Stimulated activated CD8-positive, alpha-beta memory T cell treated with anti-CD3 and anti-CD28 coated beads, Interleukin-7, amount 100 ng/mL, for 48 hours (primary cell): ENCODE data around the gene CCDC171.

Source experiments
- DNase-seq, 2 donors: peaks; one replicate each; pipeline ENCODE4 v3.0.0-alpha.2; 2020; ENCODE audit warnings: low read depth in 1 of 2; ENCODE audit errors: extremely low read depth in 1 of 2

Gene CCDC171

GRCh38 chr9:15856591-15856990 is 303.7 kb downstream of the CCDC171 start:
- no peak for DNase-seq

DNA sequence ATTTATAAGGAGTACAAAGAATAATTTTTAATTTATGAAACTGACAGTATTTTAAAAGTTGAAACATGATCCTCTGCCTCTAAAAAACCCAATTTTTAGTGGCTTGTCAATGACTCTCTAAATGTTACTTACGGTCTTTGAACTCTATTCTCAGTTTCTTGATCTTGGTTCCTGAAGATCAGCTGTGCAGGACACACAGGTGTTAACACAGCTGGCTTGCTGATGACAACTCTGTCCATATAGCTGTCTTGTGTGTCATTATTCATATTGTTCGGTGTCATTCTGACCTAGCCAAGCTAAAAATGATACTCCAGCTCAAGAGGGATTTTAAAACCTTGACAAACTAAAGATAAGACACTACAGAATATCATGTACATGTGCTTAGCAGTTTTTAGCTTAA is 314.5 kb downstream of the CCDC171 start:
- no peak for DNase-seq

- no peak for DNase-seq
Measured at GRCh38 chr9:15867988-15868387, 315.1 kb downstream of the CCDC171 start.

DNA sequence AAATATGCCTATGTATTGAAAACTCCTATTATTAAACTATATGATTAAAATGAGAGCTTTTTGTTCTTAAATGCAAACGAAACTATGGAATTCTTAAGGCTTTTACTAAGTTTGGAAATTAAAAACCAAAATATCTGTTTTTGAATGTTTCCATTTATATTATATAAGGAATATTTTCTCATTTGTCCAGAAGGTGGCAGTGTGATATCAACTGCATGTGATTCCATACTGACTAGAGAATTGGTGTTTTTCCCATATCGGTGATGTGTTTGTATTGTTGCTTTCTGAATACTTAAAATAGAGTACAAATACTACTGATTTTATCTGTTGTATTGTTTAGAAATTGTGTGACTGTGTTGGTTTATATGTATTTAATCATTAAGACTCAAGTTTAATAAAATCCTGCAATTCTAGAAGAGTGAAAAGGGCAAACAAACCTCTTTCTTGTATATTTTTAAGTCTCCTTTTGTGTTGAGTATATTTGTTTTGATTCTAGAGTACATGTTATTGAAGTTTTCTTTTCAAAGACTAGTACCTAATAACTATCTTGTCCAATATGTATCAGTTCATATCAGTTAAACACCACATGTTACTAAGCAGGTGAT is 320.8 kb downstream of the CCDC171 start:
- no peak for DNase-seq

DNA sequence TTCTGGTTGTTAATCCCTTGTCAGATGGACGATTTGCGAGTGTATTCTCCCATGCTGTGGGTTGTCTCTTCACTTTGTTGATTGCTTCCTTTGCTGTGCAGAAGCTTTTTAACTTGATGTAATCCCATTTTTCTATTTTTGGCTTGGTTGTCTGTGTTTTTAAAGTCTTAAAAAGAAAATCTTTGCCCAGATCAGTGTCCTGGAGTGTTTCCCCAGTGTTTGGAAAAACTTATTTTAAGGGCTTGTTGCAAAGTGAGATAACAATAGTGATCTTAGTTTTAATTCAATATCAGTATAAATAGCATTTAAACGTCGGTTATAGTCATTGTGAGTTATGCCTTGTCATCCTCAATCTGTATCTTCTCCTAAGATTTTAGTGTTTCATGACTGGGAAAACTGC is 329.5 kb downstream of the CCDC171 start:
- no peak for DNase-seq

DNA sequence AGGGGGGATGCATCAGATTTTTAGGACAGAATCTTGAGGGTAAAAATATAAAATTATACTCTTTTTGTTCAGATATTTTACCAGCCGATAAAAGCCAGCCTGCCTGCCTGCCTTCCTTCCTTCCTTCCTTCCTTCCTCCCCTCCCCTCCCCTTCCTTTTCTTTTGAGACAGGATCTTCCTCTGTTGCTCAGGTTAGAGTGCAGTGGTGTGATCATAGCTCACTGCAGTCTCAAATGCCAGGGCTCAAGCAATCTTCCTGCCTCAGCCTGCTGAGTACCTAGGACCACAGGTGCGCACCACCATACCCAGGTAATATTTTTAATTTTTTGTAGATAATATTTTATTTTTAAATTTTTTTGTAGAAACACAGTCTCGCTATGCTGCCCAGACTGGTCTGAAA is 330.0 kb downstream of the CCDC171 start:
- DNase-seq: no peak

DNA sequence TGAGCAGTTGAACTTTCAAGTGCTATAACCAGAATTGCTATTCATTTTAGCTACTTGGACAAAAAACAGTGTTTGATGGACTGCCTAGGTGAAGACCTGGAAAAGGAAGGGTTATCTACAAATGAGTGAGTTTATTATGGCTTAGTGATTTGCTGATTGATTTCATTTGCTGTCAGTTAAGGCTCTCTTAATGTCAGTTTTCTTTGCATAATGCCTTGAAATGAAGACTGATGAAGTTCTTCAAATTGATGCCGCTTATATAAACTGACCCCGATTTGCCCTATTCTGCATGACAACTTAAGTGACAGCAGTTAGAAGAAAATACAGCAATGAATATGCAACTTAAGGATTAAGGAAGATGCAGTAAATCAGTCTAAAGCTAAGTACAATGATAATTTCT is 332.6 kb downstream of the CCDC171 start:
- DNase-seq: no peak

GRCh38 chr9:15889555-15889954 is 336.7 kb downstream of the CCDC171 start:
- no peak for DNase-seq

DNA sequence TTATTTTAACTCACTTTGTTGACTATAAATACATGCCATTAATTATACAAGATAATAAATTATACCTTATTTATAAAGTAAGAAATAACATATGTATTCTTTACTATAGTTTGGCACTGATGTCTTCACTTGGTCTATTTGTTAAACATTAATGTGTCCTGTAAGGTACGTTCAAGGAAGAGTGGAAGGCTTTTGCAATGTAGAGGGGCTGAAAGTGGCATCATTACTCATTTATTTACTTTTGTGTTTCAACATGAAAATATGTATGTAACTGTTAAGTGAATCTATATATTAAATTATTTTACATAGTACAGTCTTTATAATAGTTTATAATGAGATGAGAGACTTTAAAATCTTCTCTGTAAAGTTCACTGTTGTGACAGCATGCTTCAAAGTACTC is 348.7 kb downstream of the CCDC171 start:
- DNase-seq: no peak

DNA sequence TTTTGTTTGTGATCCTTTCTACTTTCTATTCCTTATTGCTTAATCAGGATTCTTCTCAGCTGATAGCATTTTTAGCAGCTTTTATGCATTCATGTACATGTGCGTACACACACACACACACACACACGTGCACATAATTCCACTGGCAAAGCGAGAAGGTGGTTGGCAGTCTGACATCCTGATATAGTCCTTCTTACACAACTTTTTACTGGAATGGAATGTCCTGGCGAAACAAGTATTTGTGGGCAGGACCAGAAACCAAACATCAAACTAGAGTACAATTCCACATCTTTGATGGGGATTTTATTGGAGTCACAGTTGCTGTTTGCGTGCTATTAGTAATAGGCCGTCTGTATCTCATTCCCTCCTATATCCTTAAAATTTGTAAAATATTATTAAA is 356.5 kb downstream of the CCDC171 start:
- no peak for DNase-seq

DNA sequence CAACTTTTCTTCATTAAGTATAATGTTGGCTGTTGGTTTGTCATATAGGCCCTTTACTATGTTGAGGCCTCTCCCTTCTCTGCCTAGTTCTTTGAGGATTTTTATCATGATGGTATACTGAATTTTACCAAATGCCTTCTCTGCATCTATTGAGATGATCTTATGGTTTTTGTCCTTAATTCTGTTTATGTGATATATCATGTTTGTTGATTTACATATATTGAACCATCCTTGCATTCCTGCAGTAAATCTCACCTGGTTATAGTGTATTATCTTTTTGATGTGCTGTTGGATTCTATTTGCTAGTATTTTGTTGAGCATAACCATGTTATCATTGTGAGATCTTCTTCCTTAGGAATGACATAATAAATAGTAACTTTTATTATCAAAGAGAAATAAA is 362.9 kb downstream of the CCDC171 start:
- DNase-seq: no peak

- DNase-seq: no peak
Measured at GRCh38 chr9:15927161-15927560, 374.3 kb downstream of the CCDC171 start.

GRCh38 chr9:15935661-15936305 is 382.9 kb downstream of the CCDC171 start:
- no peak for DNase-seq

GRCh38 chr9:15936306-15936921 is 383.6 kb downstream of the CCDC171 start:
- DNase-seq: no peak

- no peak for DNase-seq
Measured at GRCh38 chr9:15942831-15943424, 390.1 kb downstream of the CCDC171 start.

- no peak for DNase-seq
Measured at GRCh38 chr9:15944341-15944740, 391.5 kb downstream of the CCDC171 start.

GRCh38 chr9:15959663-15960062 is 406.8 kb downstream of the CCDC171 start:
- DNase-seq: no peak

DNA sequence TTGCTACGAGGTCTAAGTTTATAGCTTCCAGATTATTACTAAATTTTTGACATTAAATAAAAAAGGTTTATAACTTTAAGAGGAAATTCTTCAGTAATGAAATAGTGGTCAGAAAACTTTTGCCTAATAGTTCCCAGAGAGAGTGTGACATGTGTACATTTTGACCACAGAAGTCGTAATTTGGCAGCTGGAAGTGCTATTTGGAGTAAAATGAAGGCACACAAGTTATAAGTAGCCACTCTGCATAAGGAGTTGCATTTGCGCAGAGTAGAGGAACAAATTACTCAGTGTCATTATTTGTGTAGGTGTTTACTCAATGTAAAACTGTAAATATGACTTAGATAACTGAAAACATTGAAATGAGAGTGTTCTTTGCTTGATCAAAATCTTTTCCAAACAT is 408.4 kb downstream of the CCDC171 start:
- no peak for DNase-seq

GRCh38 chr9:15965246-15965745 is 412.5 kb downstream of the CCDC171 start:
- no peak for DNase-seq

GRCh38 chr9:15966471-15966870 is 413.6 kb downstream of the CCDC171 start:
- DNase-seq: no peak

DNA sequence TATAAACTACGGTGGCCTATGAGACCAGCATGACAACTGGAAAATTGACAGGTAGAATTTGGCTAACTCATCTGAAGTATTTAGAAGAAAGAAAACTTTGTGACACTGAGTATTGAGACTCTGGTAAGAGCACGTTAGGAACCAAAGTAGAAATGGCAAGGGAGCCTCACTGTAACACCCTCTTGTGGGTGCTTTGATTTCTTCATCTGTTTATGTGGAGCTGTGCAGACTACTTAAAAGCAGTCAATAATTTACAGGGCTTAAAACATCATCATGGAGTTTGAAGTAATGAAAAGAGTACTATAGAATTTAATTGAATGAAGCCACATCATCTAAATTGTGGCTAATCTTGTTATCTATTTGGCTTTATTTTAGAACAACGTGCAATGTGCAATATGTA is 414.2 kb downstream of the CCDC171 start:
- DNase-seq: no peak

- DNase-seq: no peak
Measured at GRCh38 chr9:15972760-15973159, 419.9 kb downstream of the CCDC171 start.
